GM12878 (cell line): Measurements from ENCODE around the gene PC. TPM values are rescaled to one million over a fixed set of nuclear protein-coding genes. Genes with fewer than 3 reads are reported as not detected.

Experiments
- ATAC-seq: fragments of 200-7000 bp; cut with Tn5 transposase; 3 replicates; pipeline ENCODE4 v1.9.1; 2020; ENCODE audit warnings: mild to moderate bottlenecking, moderate library complexity
- BruUV-seq: library from RNA; stranded (reverse); fragments of 400-500 nt; replicated peaks from 2 replicates; lab custom pipeline; 2021; lab: Mats Ljungman, UMichigan
- CTCF ChIA-PET: fragments of 300-600 bp; sonication (Branson Sonifier 250); formaldehyde crosslinking; extraction: SDS; loops from one replicate; lab custom pipeline; 2021; ENCODE audit warnings: inconsistent platforms; lab: Yijun Ruan, JAX
- POLR2A ChIA-PET: fragments of 350-600 bp; formaldehyde crosslinking; extraction: SDS; loops from one replicate; lab custom pipeline; 2021; ENCODE audit warnings: inconsistent platforms; lab: Charles Lee
- RAD21 ChIA-PET: fragments of 300-600 bp; sonication (Branson Sonifier 250); formaldehyde crosslinking; loops from one replicate; lab custom pipeline; 2023; ENCODE audit warnings: antibody characterized with exemption; ENCODE audit not compliant: unreplicated experiment; lab: Charles Lee
- SMC1A ChIA-PET: fragments of 300-600 bp; sonication (Branson Sonifier 250); formaldehyde crosslinking; loops from one replicate; lab custom pipeline; 2023; ENCODE audit not compliant: unreplicated experiment, uncharacterized antibody; lab: Charles Lee
- DNase-seq: peaks from one replicate; pipeline ENCODE4 v3.0.0-alpha.2; 2011; ENCODE audit warnings: low read depth, low spot score
- FAIRE-seq: peaks from 3 replicates; lab custom pipeline; 2011; peaks lifted over from hg19 to GRCh38; lab: Jason Lieb, UNC
- H2AFZ ChIP-seq: 2 replicates; pipeline ENCODE4 v1.6.0; 2011; ENCODE audit warnings: low read depth, low read length, control low read depth; ENCODE audit not compliant: control insufficient read depth
- H3K27ac ChIP-seq: 2 replicates; pipeline ENCODE4 v1.5.1; 2011; ENCODE audit warnings: control low read depth; ENCODE audit not compliant: control insufficient read depth, insufficient read depth
- H3K27me3 ChIP-seq, 2 experiments: replicated peaks in 1 of 2; 2 replicates each; pipeline versions ENCODE4 v1.6.0 to v1.6.1; 2011; ENCODE audit warnings: low read length in 1 of 2; ENCODE audit not compliant: control insufficient read depth in 2 of 2, insufficient read depth in 2 of 2
- H3K36me3 ChIP-seq, 2 experiments: 2 replicates each; pipeline ENCODE4 v1.5.1; 2011; ENCODE audit warnings: low read length in 1 of 2; ENCODE audit not compliant: control insufficient read depth in 2 of 2, insufficient read depth in 2 of 2
- H3K4me1 ChIP-seq: 2 replicates; pipeline ENCODE4 v1.6.1; 2011; ENCODE audit warnings: mild to moderate bottlenecking, low read length, moderate library complexity, mixed read lengths; ENCODE audit not compliant: control insufficient read depth, insufficient read depth
- H3K4me2 ChIP-seq: 2 replicates; pipeline ENCODE4 v1.6.0; 2011; ENCODE audit warnings: control low read depth; ENCODE audit not compliant: control insufficient read depth, insufficient read depth
- H3K4me3 ChIP-seq: fragments of 200-600 bp; sonication (generic); 2 replicates; pipeline ENCODE4 v1.5.1; 2016
- H3K79me2 ChIP-seq: 2 replicates; pipeline ENCODE4 v1.6.0; 2011; ENCODE audit warnings: low read length; ENCODE audit not compliant: control insufficient read depth, insufficient read depth
- H3K9ac ChIP-seq: 2 replicates; pipeline ENCODE4 v1.8.0; 2011; ENCODE audit warnings: low read length, control low read depth, mixed read lengths; ENCODE audit not compliant: control insufficient read depth, insufficient read depth
- H3K9me3 ChIP-seq: replicated peaks from 3 replicates; pipeline ENCODE4 v1.5.1; 2011; ENCODE audit warnings: mild to moderate bottlenecking, low read length; ENCODE audit not compliant: control insufficient read depth, insufficient read depth
- H4K20me1 ChIP-seq: 2 replicates; pipeline ENCODE4 v1.6.0; 2011; ENCODE audit not compliant: control insufficient read depth, insufficient read depth
- E2F4 ChIP-seq: IDR thresholded peaks from 2 replicates; pipeline ENCODE4 v1.6.1; 2012; ENCODE audit warnings: low read depth, low read length, improper control_type of control experiment
- IKZF2 ChIP-seq, 2 experiments: fragments of 450-650 bp; IDR thresholded peaks; 2 replicates each; pipeline ENCODE4 v1.6.1; 2017; ENCODE audit warnings: mild to moderate bottlenecking in 2 of 2, moderate library complexity in 2 of 2
- IRF3 ChIP-seq: fragments of 450-650 bp; IDR thresholded peaks from 2 replicates; pipeline ENCODE4 v1.6.1; 2014; ENCODE audit warnings: mild to moderate bottlenecking
- NBN ChIP-seq: fragments of 450-650 bp; IDR thresholded peaks from 2 replicates; pipeline ENCODE4 v1.6.1; 2016
- NRF1 ChIP-seq: conservative IDR thresholded peaks from 2 replicates; pipeline ENCODE4 v1.6.1; 2011; ENCODE audit warnings: mild to moderate bottlenecking, low read depth, low read length, improper control_type of control experiment
- PRDM15 ChIP-seq: fragments of 450-650 bp; formaldehyde crosslinking; IDR thresholded peaks from 2 replicates; pipeline ENCODE4 v1.4.0; 2020; ENCODE audit warnings: mild to moderate bottlenecking, moderate library complexity
- RBBP5 ChIP-seq: fragments of 200-600 bp; sonication (generic); conservative IDR thresholded peaks from 2 replicates; pipeline ENCODE4 v1.6.1; 2016
- SREBF2 ChIP-seq: IDR thresholded peaks from 2 replicates; pipeline ENCODE4 v1.6.1; 2012; ENCODE audit warnings: mild to moderate bottlenecking, low read length
- TCF12 ChIP-seq: IDR thresholded peaks from 2 replicates; pipeline ENCODE4 v1.6.1; 2011; ENCODE audit warnings: low read depth, mild to moderate bottlenecking, low read length
- ZSCAN29 ChIP-seq: fragments of 450-650 bp; IDR thresholded peaks from 2 replicates; pipeline ENCODE4 v1.6.1; 2017; ENCODE audit warnings: mild to moderate bottlenecking, moderate library complexity
- ZZZ3 ChIP-seq: IDR thresholded peaks from 2 replicates; pipeline ENCODE4 v1.6.1; 2011; ENCODE audit warnings: low read depth; ENCODE audit not compliant: control insufficient read depth, insufficient read length
- WGBS: methylation state at CpG from one replicate; pipeline ENCODE4 v1.1.6; 2016; ENCODE audit warnings: low lambda C conversion rate; ENCODE audit not compliant: insufficient replicate concordance, insufficient coverage; ENCODE audit errors: missing lambda C conversion rate; 5-methylcytosine and 5-hydroxymethylcytosine counted together
- in situ Hi-C: fragments of 300-500 bp; cut with MboI; formaldehyde crosslinking; loops from 9 replicates; pipeline ENCODE4 v1.14.3; 2018; ENCODE audit warnings: mixed read lengths
- intact Hi-C: fragments of 100-400 bp; cut with micrococcal nuclease; formaldehyde crosslinking; loops from one replicate; pipeline ENCODE4 v1.14.2; 2022; ENCODE audit not compliant: unreplicated experiment
- polyA plus RNA-seq, 11 experiments: library from polyadenylated mRNA; depleted of rRNA in 4 of 11; unstranded in 6 of 11; stranded (reverse) in 5 of 11; fragments of >200 nt; fragmentation: Nextera tagmentation in 4 of 11; fragmentation: Illumina TruSeq in 1 of 11; extraction: Ambion mirVana in 4 of 11; extraction: Trizol in 1 of 11; gene quantifications; 1 replicate in 1 of 11; 2 replicates in 10 of 11; pipeline versions ENCODE4 v1.2.1 to v1.2.3, GENCODE V29; 2011 to 2016; ENCODE audit warnings: inconsistent platforms in 2 of 11, missing spikeins in 2 of 11, low read depth in 1 of 11
- total RNA-seq, 4 experiments: library from RNA; depleted of rRNA in 3 of 4; stranded (reverse); fragments of >200 nt in 3 of 4; fragmentation: Illumina TruSeq in 1 of 4; extraction: Trizol in 1 of 4; gene quantifications; 2 replicates each; pipeline versions ENCODE4 v1.2.1 to v1.2.3, GENCODE V29; 2013 to 2021
- TF ChIP-seq, protein P1 (sequence below): fragments of 450-650 bp; formaldehyde crosslinking; IDR thresholded peaks from 2 replicates; pipeline ENCODE4 v1.5.0; 2022; ENCODE audit warnings: mild to moderate bottlenecking, missing genetic modification characterization

The PC gene
- total and polyA plus RNA-seq, 10 of the 15 experiments (the other 5 are each of a cell fraction or from before 2014, with no cell fraction given), result 0.22 to 10.3 (median 4.5) TPM

- TF ChIP-seq IRF3, result no peak
Measured at GRCh38 chr11:66861038-66861773, 97.0 kb downstream of the PC start (continued).

GRCh38 chr11:66860449-66860831 is 97.7 kb downstream of the PC start:
- Histone ChIP-seq H3K9ac (no peak overlapping the region), H3K27me3 (no peaks in the 10 kb centered on the region), H3K79me2 (peaks cover 8% of the 10 kb centered on the region), H3K4me1 (peaks cover 5% of the 10 kb centered on the region), H3K4me2 (no peak overlapping the region), H3K36me3 (no peaks in the 10 kb centered on the region), H3K9me3 (no peaks in the 10 kb centered on the region), H3K27ac (no peak overlapping the region), H4K20me1 (no peaks in the 10 kb centered on the region), H2AFZ (no peak overlapping the region), H3K4me3 (no peak overlapping the region)
- ATAC-seq (no peak), FAIRE-seq (no peak), DNase-seq (no peak)
- intact Hi-C loops, result no loop called here
- in situ Hi-C loops, result no loop called here
- POLR2A ChIA-PET, result no interaction called here
- 68% methylated on average over 18 of the region's 18 CpGs for WGBS
- SMC1A ChIA-PET, result no interaction called here
- BruUV-seq, result no TSS peak
- CTCF ChIA-PET, result no interaction called here
- RAD21 ChIA-PET, result no interaction called here
- TF ChIP-seq RBBP5, result no peak
- TF ChIP-seq E2F4, result no peak
- TF ChIP-seq NRF1, result no peak
- TF ChIP-seq ZZZ3, result no peak
- no peak for TF ChIP-seq TCF12
- no peak for TF ChIP-seq ZSCAN29
- TF ChIP-seq, protein P1, sequence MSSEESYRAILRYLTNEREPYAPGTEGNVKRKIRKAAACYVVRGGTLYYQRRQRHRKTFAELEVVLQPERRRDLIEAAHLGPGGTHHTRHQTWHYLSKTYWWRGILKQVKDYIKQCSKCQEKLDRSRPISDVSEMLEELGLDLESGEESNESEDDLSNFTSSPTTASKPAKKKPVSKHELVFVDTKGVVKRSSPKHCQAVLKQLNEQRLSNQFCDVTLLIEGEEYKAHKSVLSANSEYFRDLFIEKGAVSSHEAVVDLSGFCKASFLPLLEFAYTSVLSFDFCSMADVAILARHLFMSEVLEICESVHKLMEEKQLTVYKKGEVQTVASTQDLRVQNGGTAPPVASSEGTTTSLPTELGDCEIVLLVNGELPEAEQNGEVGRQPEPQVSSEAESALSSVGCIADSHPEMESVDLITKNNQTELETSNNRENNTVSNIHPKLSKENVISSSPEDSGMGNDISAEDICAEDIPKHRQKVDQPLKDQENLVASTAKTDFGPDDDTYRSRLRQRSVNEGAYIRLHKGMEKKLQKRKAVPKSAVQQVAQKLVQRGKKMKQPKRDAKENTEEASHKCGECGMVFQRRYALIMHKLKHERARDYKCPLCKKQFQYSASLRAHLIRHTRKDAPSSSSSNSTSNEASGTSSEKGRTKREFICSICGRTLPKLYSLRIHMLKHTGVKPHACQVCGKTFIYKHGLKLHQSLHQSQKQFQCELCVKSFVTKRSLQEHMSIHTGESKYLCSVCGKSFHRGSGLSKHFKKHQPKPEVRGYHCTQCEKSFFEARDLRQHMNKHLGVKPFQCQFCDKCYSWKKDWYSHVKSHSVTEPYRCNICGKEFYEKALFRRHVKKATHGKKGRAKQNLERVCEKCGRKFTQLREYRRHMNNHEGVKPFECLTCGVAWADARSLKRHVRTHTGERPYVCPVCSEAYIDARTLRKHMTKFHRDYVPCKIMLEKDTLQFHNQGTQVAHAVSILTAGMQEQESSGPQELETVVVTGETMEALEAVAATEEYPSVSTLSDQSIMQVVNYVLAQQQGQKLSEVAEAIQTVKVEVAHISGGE (CRISPR knock-in tag), result no peak
- TF ChIP-seq PRDM15 (CRISPR knock-in tag), result no peak
- no peak for TF ChIP-seq NBN
- TF ChIP-seq SREBF2, result no peak
- no peak for TF ChIP-seq IKZF2 (IDR thresholded peaks at IDR 0.05)
